ENCODE measurements around the gene WNK2.

- no peak for TF ChIP-seq CTCF (conservative IDR thresholded peaks at IDR 0.05; ENCODE audit: low read depth, low read length)
- TF ChIP-seq RCOR1 (IDR thresholded peaks at IDR 0.05; ENCODE audit: insufficient replicate concordance, low read length), result no peak
- no peak for TF ChIP-seq CHD1 (IDR thresholded peaks at IDR 0.05; ENCODE audit: low read depth, low read length)
- no peak for TF ChIP-seq POLR2A (IDR thresholded peaks at IDR 0.05; ENCODE audit: low read depth, low read length)
- TF ChIP-seq MXI1 (IDR thresholded peaks at IDR 0.05; ENCODE audit: borderline replicate concordance, low read depth, low read length), result no peak
These were observed 5.6 kb downstream of the WNK2 start for GRCh38 chr9:93189369-93190132.

Data from IMR-90 (cell line).